RKO (cell line): ENCODE data around the gene LOXL4.

Experiments
- DNase-seq: peaks from one replicate; pipeline ENCODE4 v3.0.0-alpha.2; 2016; ENCODE audit warnings: low spot score

Gene LOXL4

GRCh38 chr10:98295401-98295811 is 27.4 kb upstream of the LOXL4 start:
- no peak for DNase-seq

GRCh38 chr10:98294270-98294627 is 26.3 kb upstream of the LOXL4 start:
- no peak for DNase-seq

- DNase-seq, result no peak
These were observed 25.7 kb upstream of the LOXL4 start for GRCh38 chr10:98293550-98294269.

- DNase-seq, result no peak
These were observed 25.0 kb upstream of the LOXL4 start for GRCh38 chr10:98292971-98293370.

GRCh38 chr10:98289802-98290209 is 21.8 kb upstream of the LOXL4 start:
- DNase-seq, result no peak

- no peak for DNase-seq
These were observed 19.3 kb upstream of the LOXL4 start for GRCh38 chr10:98287321-98287720.

GRCh38 chr10:98286419-98286818 is 18.4 kb upstream of the LOXL4 start:
- no peak for DNase-seq

GRCh38 chr10:98285416-98285815 is 17.4 kb upstream of the LOXL4 start:
- no peak for DNase-seq

GRCh38 chr10:98276311-98276710 is 8.3 kb upstream of the LOXL4 start:
- DNase-seq, result no peak

GRCh38 chr10:98274562-98274961 is 6.6 kb upstream of the LOXL4 start:
- DNase-seq, result no peak

- no peak for DNase-seq
These were observed 5.3 kb upstream of the LOXL4 start for GRCh38 chr10:98273057-98273850.

GRCh38 chr10:98272656-98273055 is 4.7 kb upstream of the LOXL4 start:
- DNase-seq, result no peak

GRCh38 chr10:98272245-98272644 is 4.3 kb upstream of the LOXL4 start:
- DNase-seq, result no peak

GRCh38 chr10:98270786-98271185 is 2.8 kb upstream of the LOXL4 start:
- no peak for DNase-seq

GRCh38 chr10:98270073-98270740 is 2.2 kb upstream of the LOXL4 start:
- DNase-seq, result no peak

- DNase-seq, result no peak
These were observed 1.5 kb upstream of the LOXL4 start for GRCh38 chr10:98269435-98269912.

GRCh38 chr10:98268694-98269431 is 869 bp upstream of the LOXL4 start:
- DNase-seq, result no peak

GRCh38 chr10:98267069-98267893 is 713 bp downstream of the LOXL4 start:
- no peak for DNase-seq

- DNase-seq, result no peak
These were observed 1.3 kb downstream of the LOXL4 start for GRCh38 chr10:98266647-98267046.

GRCh38 chr10:98265403-98266378 is 2.3 kb downstream of the LOXL4 start:
- no peak for DNase-seq
